GM12873 (cell line): ENCODE results near the gene ZBTB20.

Source experiments
- CTCF ChIP-seq: IDR thresholded peaks from 2 replicates; pipeline ENCODE4 v1.5.1; 2012; ENCODE audit warnings: low read depth, mild to moderate bottlenecking, moderate library complexity, low read length, control low read depth; ENCODE audit not compliant: insufficient read depth; ENCODE audit errors: missing control alignments

Gene ZBTB20

GRCh38 chr3:114858329-114858728 is 288.8 kb downstream of the ZBTB20 start:
- no peak for TF ChIP-seq CTCF

GRCh38 chr3:114857299-114857701 is 289.8 kb downstream of the ZBTB20 start:
- no peak for TF ChIP-seq CTCF

GRCh38 chr3:114856835-114857234 is 290.3 kb downstream of the ZBTB20 start:
- TF ChIP-seq CTCF, result no peak

GRCh38 chr3:114855839-114856238 is 291.2 kb downstream of the ZBTB20 start:
- TF ChIP-seq CTCF, result no peak

- no peak for TF ChIP-seq CTCF
These were observed 294.1 kb downstream of the ZBTB20 start for GRCh38 chr3:114852966-114853365.

- no peak for TF ChIP-seq CTCF
These were observed 296.2 kb downstream of the ZBTB20 start for GRCh38 chr3:114850898-114851297.

GRCh38 chr3:114848643-114849350 is 298.3 kb downstream of the ZBTB20 start:
- no peak for TF ChIP-seq CTCF
